Measurements from ENCODE around the gene CYP24A1. TPM values are rescaled to one million over a fixed set of nuclear protein-coding genes. Genes with fewer than 3 reads are reported as not detected.

Gene CYP24A1
- total RNA-seq, 1 donor from 2014 or later: not detected

DNA sequence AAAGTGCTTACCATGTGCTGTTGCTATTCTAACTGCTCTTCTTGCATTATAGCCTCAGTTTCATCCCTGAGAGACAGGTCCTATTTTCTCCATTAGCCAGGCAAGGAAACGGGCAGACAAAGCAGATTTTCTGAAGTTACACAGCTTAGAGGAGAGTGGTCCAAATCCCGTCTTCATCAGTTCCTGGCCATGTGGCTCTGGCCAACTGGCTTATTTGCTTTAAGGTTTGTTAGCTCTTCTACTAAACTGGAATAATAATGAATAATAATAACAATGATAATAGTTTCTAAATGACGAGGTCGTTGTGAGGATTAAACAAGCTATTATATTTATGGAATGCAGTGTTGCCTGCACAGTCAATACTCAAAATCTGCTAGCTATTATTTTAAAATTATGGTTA, 67.6 kb downstream of the CYP24A1 start:
- ATAC-seq: no peak
- intact Hi-C loops (cut with DNase I): no loop called here

GRCh38 chr20:54105653-54106052, 68.1 kb downstream of the CYP24A1 start:
- ATAC-seq: no peak
- no peak for DNase-seq (ENCODE audit: missing footprints)
- intact Hi-C loops (cut with DNase I): no loop called here

More for the DNA sequence above, 67.6 kb downstream of the CYP24A1 start:
- DNase-seq (ENCODE audit: missing footprints): no peak

DNA sequence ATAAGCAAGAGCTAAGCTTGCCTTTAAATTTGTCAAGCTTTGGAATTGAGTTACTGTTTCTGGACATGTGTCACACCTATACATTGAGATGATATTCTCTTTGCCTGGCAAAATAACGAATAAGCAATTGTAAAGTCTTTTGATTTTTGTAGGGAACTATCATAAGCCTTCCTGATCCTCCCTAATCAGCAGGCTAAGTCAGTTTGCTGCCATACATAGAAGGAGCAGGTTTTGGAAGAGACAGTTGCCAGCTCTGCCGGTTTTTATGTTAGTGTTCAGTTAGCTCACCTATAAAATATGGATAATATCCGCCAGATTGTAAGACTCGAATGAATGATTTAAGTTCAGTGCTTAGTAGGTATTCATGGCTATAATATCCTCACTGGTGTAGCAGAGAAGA, 69.0 kb downstream of the CYP24A1 start:
- DNase-seq (ENCODE audit: missing footprints) (no peak), ATAC-seq (no peak)
- intact Hi-C loops (cut with DNase I): no loop called here

DNA sequence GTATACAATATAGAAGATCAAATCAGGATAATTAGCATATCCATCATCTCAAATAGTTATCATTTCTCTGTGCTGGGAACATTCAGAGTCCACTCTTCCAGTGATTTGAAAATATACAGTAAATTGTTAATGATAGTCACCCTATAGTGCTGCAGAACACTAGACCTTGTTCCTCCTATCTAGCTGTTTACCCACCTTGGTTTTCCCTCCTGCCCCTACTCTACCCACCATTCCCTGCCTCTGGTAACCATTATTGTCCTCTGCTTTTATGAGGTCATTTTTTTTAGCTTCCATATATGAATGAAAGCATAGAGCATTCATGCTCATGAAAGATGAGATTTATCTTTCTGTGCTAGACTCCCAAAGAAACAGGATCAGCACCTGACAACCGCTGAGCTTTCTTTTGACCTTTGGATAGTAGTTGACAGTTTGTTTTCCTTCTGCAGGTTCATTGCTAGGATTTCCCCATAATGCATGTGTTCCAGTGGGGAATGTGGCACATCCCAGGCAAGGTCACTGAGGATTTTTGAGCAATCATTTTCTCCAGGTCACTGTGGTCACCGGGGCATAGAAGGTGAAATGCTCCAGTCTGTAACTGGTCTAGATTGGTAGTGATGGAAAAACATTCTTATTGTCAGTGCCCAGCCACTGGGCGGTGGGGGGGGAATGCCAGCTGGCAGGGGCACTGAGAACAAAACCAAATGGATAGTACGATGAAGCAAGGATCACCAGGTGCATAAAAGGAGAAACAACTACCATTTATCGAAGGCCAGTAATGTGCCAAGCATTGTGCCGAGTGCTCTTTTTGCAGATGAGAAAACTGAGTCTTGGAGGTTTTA, 69.8 kb downstream of the CYP24A1 start:
- intact Hi-C loops (cut with DNase I): no loop called here
- ATAC-seq (no peak), DNase-seq (ENCODE audit: missing footprints) (no peak)

Other genes starting within 250 kb of the CYP24A1 start
- gene BCAS1, start 103.4 kb downstream of the CYP24A1 start, total RNA-seq: not detected
- gene PFDN4, start 34.1 kb upstream of the CYP24A1 start, total RNA-seq: 24.0 TPM

All from Right ventricle myocardium inferior (tissue), 1 donor.